GM18498 (cell line): ENCODE results near the gene OR52I2.

Experiments used
- ATAC-seq: cut with Tn5 transposase; IDR thresholded peaks from one replicate; pipeline ENCODE4 v1.9.1; 2021; ENCODE audit warnings: mild to moderate bottlenecking, moderate library complexity; ENCODE audit not compliant: unreplicated experiment

Gene OR52I2

GRCh38 chr11:4581443-4581842, at the start of gene OR52I2:
TSS of gene OR52I2 (plus strand) at chr11:4581743.
- no peak for ATAC-seq

DNA sequence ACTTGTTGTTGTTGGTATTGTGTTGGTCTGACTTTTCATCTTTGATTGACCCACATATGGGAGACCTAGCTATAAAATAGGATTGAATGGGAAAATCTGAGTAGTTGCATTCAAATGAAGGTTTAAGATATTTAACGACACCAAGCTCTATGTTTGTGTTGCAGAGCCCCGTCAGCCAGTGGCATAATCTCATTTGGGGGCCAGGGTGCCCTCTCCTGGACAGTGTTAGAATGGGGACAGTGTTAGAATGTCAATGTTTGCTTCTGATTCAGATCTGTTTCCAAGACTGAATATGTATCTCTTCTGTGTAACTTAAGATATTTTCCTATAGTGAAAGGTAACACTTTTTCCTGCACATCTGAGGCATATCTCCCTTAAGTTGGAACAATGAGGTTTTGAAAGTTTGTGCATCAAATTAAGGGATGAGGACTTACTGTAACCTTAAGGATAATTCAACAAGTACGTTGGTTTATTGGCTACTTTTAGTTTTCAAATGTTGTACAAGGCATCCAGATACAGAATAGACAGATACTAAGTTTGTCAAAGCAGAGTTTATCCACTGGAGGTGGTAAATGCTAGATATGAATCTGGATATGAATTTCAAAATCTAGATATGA, 41.8 kb upstream of the OR52I2 start:
- ATAC-seq: peak; percentile 80

DNA sequence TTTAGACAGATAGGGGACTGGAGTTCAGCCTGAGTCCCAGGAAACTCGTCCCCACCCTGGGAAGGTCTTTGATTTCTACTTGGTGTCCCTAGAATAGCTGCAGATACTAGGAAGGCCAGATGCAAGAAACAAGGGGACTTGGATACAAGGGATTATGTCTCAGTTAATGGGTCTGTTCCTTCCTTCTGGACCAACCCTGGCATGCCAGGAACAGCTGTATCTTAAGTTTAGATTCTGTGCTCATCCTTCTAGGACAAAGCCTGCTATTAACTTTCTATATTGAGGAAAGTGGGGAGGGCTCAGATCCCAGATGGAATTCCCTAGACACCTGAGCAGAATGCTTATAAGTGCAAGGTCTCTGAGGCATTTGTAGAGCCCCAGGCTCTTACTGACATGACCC, 40.5 kb upstream of the OR52I2 start:
- ATAC-seq: no peak

- ATAC-seq: no peak
Measured at GRCh38 chr11:4543561-4543960, 38.0 kb upstream of the OR52I2 start.

DNA sequence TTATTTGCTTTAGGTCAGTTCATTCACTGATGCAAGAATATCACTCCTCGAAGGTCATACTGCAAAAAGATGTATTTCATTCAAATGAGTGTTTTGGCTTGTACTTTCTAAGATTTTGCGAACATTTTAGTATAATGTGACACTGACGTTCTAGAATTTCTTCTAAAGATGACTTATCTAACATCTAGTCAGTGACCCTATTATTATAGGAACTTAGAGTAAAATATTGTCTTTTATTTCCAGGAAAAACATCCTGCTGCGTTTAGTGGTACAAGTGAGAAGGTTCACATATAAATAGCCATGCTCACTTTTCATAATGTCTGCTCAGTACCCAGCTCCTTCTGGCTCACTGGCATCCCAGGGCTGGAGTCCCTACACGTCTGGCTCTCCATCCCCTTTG, 36.7 kb upstream of the OR52I2 start, which contains the start of gene OR52M1:
Gene OR52M1 (plus strand): TSS at position 301 of the 400 bp plus-strand sequence. CDS start 0 bp downstream, at position 301.
- ATAC-seq: no peak

- ATAC-seq: no peak
Measured at GRCh38 chr11:4546878-4547277, 34.7 kb upstream of the OR52I2 start.

- ATAC-seq: no peak
Measured at GRCh38 chr11:4547416-4547815, 34.1 kb upstream of the OR52I2 start.

- ATAC-seq: no peak
Measured at GRCh38 chr11:4551346-4551979, 30.1 kb upstream of the OR52I2 start.

DNA sequence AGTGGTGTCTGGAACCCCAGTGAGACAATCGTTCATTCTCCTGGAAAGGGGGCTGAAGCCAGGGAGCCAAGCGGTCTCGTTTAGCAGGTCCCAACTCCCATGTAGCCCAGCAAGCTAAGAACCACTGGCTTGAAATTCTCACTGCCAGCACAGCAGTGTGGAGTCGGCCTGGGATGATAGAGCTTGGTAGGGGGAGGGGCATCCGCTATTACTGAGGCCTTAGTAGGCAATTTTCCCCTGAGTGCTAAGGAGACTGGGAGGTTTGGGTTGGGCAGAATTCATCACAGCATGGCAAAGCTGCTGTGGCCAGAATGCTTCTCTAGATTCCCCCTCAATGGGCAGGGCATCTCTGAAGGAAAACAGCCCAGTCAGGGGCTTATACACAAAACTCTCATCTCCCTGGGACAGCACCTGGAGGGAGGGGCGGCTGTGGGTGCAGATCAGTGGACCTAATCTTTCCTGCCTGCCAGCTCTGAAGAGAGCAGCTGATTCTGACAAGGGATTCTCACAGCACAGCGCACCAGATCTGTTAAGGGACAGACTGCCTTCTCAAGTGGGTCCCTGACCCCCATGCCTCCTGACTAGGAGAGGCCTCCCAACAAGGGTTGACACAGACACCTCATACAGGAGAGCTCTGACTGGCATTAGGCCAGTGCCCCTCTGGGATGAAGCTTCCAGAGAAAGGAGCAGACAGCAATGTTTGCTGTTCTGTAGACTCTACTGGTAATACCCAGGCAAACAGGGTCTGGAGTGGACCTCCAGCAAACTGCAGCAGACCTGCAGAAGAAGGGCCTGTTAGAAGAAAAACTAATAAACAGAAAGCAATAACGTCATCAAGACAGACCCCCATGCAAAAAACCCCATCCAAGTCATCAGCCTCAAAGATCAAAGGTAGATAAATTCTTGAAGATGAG, 21.8 kb upstream of the OR52I2 start:
- ATAC-seq: no peak

- no peak for ATAC-seq
Measured at GRCh38 chr11:4560467-4560866, 21.1 kb upstream of the OR52I2 start.

DNA sequence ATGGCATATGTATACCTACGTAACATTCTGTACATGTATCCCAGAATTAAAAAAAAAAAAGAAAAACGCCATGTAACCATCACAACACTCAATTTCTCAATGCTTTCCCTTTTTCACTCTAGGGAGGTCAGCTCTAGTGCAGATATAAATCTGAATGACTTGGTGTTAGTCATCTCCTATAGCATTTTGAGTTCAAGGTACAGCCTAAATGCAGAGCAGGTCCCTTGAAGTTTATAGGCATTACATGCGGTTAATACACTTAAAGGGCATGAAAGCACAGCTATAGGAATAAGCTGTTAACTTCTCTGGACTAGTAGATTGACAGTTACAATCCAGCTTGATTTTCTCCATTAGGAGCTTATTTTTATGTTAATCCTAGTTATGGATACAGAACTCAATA, 16.2 kb upstream of the OR52I2 start:
- no peak for ATAC-seq

- no peak for ATAC-seq
Measured at GRCh38 chr11:4569075-4569474, 12.5 kb upstream of the OR52I2 start.

DNA sequence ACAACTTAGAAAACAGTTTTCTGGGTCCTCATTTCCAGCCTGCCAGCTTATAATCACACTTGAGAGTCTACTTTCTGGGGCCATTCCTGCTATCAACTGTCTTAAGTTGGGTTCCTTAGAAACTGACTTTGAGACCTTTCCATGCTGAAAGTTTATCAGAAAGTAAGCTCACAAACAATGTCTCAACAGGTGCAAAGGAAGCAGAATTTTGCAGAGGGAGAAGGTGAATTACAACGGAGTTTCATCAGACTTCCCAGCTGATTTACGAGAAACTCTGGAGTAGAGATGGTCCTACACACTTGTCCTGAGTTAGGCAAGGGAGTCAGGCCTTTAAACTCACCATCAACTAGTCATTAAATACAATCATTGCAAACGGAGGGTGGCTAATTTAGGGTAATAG, 4.7 kb upstream of the OR52I2 start:
- ATAC-seq: no peak

DNA sequence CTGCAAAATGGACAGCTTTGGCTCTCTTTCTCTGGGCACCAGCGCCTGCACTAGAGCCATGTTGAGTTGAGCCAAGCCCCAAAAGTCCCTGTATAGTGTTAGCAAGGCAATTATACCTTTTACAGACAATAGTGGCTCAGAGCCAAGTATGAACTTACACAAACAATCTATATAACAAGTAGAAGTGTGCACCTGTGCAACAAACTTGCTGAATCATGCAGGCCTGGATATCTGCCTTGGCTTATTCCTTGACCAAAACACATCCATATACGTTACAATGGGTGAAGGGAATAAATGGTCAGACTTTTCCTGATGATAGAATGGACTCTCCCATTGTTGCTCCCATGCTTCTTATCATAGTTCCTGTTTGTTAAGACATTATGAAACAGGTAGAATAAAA, 3.8 kb upstream of the OR52I2 start:
- ATAC-seq: no peak

- no peak for ATAC-seq
Measured at GRCh38 chr11:4578624-4579023, 2.9 kb upstream of the OR52I2 start.

DNA sequence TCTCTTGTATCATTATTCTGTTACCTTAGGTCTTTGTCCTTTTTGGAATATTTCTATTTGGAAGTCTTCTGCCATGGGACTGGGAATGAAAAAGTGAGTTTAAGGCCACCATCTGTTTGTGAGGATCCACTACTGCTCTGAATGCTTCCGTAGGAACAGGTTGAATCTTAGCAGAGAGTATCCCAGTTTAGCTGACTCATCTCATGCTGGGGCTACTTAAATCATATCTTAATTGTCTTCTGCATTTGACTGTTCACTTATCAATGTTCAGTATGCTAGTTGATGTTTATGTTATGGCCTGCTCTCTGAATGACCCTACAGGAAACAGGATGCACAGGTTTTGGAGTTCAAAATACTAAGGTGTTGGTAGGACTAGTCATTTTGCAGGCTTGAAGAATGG, 1.4 kb upstream of the OR52I2 start:
- no peak for ATAC-seq

DNA sequence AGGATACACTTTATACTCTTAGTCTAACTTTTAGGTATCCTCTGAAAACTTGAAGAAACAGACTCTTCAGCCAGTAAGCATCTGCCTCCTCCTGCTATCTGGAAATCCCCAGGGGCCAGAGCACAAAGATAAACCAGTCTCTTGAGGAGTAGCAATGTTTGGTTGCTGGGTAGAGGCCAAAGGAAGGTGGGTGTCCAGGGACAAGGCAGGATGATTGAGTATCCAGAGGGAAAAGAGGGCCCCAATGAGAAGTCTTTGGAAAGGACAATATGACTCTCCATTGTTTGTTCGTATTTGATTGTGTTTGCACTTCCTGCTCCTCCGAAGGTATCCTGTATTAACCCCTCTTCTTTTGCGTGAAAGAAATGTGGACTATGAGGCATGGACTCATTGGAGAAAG, 7.5 kb downstream of the OR52I2 start:
- ATAC-seq: no peak

DNA sequence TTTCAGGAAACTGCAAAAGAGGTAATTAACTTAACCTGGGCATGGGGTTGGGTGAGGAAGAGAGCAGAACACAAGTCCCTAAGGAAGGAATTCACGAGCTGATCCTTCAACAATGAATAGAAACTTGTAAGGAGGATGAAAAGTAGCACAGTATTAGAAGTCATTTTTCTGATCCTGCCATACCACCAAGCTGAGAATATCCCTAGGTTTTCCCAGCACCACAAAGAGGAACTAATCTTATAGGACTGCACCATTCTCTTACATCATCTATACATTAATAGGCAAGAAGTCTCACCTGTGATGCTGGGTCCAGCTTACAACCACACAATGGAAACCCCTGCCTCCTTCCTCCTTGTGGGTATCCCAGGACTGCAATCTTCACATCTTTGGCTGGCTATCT, 12.2 kb downstream of the OR52I2 start, which contains the start of gene OR52I1:
Gene OR52I1 (plus strand): TSS at position 301 of the 400 bp plus-strand sequence. CDS start 0 bp downstream, at position 301.
- no peak for ATAC-seq

DNA sequence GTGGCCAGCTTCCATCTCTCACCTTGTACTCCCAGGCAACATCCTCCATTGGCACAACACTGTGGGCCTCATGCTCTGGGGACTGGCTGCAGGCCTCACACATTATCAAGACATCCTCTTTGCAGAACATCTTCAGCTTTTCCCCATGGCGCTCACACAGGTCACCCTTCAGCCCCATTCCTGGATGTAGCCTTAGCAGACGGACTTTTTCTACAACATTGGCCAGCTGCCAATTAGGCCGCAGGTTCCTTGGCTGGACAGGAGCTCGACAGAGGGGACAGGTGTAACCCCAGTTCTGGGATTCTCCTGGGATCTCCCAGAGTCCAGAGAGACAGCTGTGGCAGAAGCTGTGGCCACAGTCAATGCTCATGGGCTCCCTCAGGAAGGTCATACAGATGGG, 23.5 kb downstream of the OR52I2 start:
- no peak for ATAC-seq

- ATAC-seq: no peak
Measured at GRCh38 chr11:4606231-4607015, 24.9 kb downstream of the OR52I2 start.

DNA sequence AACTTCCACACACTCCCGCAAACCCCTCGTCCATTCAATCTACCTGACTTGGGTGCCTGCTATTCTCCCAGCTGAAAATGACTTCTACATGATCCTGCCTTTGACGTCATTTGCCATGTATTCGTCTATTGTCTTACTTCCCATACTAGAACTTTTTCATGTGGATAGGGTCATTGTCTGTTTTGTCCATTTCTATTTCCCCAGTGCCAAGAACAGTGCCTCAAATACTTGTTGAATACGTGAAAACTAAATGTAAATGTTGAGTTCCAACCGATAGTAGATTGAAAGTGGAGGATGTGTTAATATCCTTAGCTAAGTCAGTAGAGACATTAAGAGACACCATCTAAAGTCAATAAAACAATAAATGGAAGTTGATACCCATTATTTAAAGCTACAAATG, 25.6 kb downstream of the OR52I2 start:
- no peak for ATAC-seq
